ENCODE results near the gene RNF41. TPM values are rescaled to one million over a fixed set of nuclear protein-coding genes. Genes with fewer than 3 reads are reported as not detected.
A peak's percentile ranks its signal among the peaks of the same experiment; 100 is the strongest.

RNF41 gene
- total RNA-seq, 1 experiment from 2014 or later: 57.4 TPM

- TF ChIP-seq NFATC4 (CRISPR knock-in tag; IDR thresholded peaks at IDR 0.05) (peak; percentile 76), USF2 (CRISPR knock-in tag; IDR thresholded peaks at IDR 0.05) (no peak), TP53 (CRISPR knock-in tag; IDR thresholded peaks at IDR 0.05) (no peak), ZNF532 (CRISPR knock-in tag; IDR thresholded peaks at IDR 0.05; ENCODE audit: borderline replicate concordance) (0 out of 2 replicates have a peak, but pooled peaks have one; percentile 55), ZNF416 (CRISPR knock-in tag; IDR thresholded peaks at IDR 0.05) (peak; percentile 81), ZNF671 (CRISPR knock-in tag; IDR thresholded peaks at IDR 0.05) (peak; percentile 88), CREB1 (CRISPR knock-in tag; IDR thresholded peaks at IDR 0.05) (no peak), PREB (CRISPR knock-in tag; IDR thresholded peaks at IDR 0.05; ENCODE audit: borderline replicate concordance) (no peak), AR (CRISPR knock-in tag; IDR thresholded peaks at IDR 0.05) (0 out of 2 replicates have a peak, but pooled peaks have one; percentile 26), PRRX2 (CRISPR knock-in tag; IDR thresholded peaks at IDR 0.05) (peak; percentile 75; the same call in 1 of the 2 replicates), ZNF425 (CRISPR knock-in tag; conservative IDR thresholded peaks at IDR 0.05) (peak; percentile 75; the same call in 1 of the 2 replicates), EMX1 (CRISPR knock-in tag; IDR thresholded peaks at IDR 0.05) (peak; percentile 65; the same call in 1 of the 2 replicates), USF1 (CRISPR knock-in tag; IDR thresholded peaks at IDR 0.05) (no peak)
- no peak for DNase-seq (ENCODE audit: low spot score)
- H3K27me3 Mint-ChIP-seq (ENCODE audit: low read depth): no peaks in the 10 kb centered on the region
- H3K27ac Mint-ChIP-seq: peak overlapping the region; percentile 90
- POLR2A ChIA-PET: interaction anchor here (0.5 to 7.2 kb wide), 17 partner anchors 9 to 1863 kb away, joined by 3 to 104 read pairs (median 4); partner anchors contain the start of genes ERBB3, ESYT1, MYL6B and RAB5B
- peak overlapping the region; percentile 20; the same call in 1 of the 2 replicates for H3K4me3 Mint-ChIP-seq
- H3K9me3 Mint-ChIP-seq: no peaks in the 10 kb centered on the region
- CTCF ChIA-PET: interaction anchor here (0.6 to 3.4 kb wide), 8 partner anchors 11 to 416 kb away, joined by 3 to 21 read pairs (median 8); partner anchors contain the start of genes ESYT1, MYL6B, RNF41 and SMARCC2
- ATAC-seq: no peak
- H3K4me1 Mint-ChIP-seq: peaks cover 43% of the 10 kb centered on the region
- H3K36me3 Mint-ChIP-seq: peaks cover 74% of the 10 kb centered on the region
These were observed 59.0 kb downstream of the RNF41 start for GRCh38 chr12:56162468-56163290.

Measured in WTC11 (cell line).